Stimulated activated CD4-positive, alpha-beta T cell treated with anti-CD3 and anti-CD28 coated beads, Interleukin-12 subunit alpha, Interleukin-12 subunit beta, amount 100 ng/mL, for 24 hours (primary cell): ENCODE results near the gene TFCP2L1.

Source experiments
- DNase-seq, 2 experiments: peaks; one replicate each; pipeline ENCODE4 v3.0.0-alpha.2; 2020; ENCODE audit warnings: low read depth in 2 of 2

The TFCP2L1 gene

DNA sequence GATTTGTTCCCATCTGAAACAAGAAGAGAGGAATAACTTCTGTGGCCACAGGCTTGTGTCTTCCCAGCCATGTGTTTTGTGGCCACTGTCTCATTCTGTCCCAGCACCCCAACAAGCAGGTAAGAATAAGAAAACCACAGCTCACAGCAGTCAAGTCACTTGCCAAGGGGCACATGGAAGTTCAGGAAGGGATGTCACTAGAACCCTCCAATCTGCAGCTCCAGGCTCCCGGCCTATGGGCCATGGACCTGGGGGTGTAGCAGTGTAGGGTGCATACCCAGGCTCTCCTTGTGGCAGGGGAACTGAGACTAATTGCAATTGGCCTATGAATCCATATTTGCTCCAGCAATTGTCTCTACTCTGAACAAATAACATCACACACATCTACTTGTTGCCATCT is 112.5 kb downstream of the TFCP2L1 start:
- no peak for DNase-seq

DNA sequence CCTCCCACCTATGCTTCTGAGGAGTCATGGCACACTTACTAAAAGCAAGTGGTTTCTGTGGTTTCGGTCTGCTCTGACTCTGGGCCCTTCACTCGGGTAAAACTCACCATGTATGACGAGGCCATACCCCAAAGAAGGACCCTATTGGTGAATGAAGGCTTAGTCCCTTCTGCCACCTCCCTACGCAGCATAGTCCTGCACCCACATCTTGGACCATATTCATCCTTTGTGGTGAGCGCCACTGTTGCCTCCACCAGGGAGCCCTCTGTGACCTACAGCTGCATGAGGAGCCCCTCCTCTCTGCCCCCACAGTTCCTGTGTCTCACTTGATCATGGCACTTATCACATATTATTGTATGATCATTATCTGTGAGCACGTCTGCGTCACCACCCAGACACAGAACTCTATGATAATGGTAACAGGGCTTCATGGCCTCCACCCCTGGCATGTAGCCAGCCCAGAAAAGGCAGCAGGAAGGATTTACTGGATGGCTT is 113.3 kb downstream of the TFCP2L1 start:
- DNase-seq: no peak

DNA sequence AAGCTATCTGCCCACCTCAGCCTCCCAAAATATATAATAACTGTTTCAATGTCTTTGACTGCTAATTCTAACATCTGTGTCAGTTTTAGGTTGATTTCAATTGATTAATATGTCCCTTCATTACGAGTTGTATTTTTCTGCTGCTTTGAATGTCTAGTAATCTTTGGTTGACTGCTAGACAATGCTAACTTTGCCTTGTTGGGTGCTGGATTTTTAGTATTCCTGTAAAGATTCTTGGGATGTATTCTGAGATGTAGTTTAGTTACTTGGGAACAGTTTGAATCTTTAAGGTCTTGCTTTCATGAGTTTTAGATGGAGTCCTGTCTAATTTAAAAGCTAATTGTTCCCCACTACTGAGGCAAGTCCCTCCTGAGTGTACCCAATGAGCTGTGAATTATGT is 114.4 kb downstream of the TFCP2L1 start:
- no peak for DNase-seq

DNA sequence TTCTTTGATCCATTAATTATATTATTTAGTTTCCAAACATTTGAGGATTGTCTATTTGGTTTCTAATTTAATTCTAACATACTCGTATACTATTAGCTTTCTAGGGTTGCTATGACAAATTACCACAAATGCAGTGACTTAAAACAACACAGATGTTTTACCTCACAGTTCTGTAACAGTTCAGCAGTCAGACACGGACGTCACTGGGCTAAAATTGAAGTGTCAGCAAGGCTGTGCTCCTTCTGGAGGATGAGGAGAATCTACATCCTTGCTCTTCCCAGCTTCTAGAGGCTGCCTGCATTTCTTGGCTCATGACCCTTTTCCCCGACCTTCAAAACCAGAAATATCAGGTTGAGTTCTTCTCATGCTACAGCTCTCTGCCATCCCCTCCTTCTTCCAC is 117.6 kb downstream of the TFCP2L1 start:
- no peak for DNase-seq
